ENCODE measurements around the gene PPAT. TPM values are rescaled to one million over a fixed set of nuclear protein-coding genes. Genes with fewer than 3 reads are reported as not detected.
"Not testable (repeated sequence)": the region's sequence is repeated elsewhere in the genome, so short reads cannot be mapped to it uniquely, and the experiment has no call there.

The PPAT gene
- polyA plus RNA-seq, 4 donors = 24.7 to 30.3 (median 25.2) TPM

DNA sequence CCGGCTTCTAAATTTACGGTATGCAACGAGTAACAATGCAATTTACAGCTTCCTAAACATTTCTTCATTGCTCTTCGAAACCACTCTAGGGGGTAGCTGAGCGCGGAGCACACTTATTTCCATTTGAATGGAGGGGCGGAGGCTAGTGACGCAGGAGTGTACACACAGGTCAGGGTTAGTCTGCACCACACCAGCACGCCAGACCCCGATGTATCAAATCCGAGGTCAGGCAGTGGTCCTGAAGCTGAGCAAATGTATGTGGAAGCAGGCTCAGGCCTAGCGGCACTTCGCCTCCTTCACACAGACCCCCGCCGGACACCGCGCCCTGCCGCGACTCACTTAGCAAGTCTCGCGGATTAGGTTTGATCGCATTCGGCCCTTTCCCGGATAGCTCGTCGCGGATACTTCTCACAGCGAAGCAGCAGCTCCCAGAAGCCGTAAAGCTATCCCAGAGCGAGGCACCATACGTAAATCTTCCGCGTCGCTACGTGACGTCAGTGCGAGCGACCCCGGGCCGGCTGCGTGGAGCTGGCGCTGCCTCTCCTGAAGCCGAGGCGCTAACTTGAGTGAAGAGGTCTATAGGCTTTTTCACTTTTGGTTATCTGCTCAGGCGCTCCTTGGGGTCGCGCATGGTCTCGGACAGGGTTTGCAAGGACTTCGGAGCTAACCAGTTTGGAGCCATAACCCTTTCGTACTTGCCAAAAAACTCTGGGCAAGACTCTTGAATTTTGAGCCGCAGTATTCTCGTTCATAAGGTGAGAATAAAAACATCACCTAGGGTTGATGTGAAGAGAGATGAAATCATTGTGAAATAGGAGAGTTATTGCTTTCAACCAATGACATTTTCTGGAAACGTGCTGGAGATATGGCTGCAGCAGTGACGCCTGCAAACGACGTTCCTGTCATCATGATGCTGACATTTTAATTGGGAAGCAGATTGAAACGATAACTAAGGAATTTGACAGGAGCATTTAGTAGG lies 48.1 kb downstream of the PPAT start, which contains the start of gene AASDH:
Gene AASDH (minus strand): TSS at position 469 of the 979 bp plus-strand sequence. CDS start 3,192 bp downstream, outside the sequence.
- peak; percentile 94 to 97 (median 96) for DNase-seq (ENCODE audit: low read depth in 4 of 4, low spot score in 2 of 4)

DNA sequence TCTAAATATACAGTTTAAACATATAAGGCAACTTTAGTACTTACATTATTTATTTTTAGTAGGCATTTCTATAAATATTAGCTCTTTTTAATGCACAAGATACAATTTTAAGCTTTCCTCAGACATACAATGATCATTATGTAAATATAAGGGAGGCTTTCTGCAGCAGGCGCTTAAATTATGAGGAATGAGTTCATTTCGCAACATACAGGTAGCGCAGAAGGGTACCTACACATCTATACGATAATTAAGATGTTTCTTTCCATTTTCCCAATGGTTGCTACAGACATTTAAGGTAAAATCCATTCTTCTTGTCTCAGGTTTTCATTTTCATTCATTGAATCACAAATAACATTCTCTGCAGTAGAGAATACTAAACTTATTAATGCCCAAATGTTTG lies 49.3 kb downstream of the PPAT start:
- no peak for DNase-seq (ENCODE audit: low read depth in 4 of 4, low spot score in 2 of 4)

DNA sequence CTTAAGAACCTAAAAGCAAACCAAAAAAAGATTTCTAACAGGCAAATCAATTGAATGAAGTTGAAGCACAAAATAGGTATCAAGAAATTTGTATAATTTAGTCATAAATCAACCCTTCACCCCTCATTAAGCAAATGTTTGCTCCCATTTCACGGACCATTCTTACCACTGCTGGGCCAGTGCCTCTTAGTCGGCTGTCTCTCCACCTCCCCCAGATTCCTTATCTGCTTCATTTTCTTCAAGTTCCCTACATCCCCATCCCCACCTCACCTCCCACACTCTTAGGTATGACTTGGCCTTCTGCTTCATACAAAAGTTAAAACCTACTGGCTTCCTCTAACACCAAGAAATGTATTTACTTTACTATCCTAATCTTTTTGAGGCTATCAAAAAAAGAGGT lies 60.0 kb downstream of the PPAT start:
- DNase-seq (ENCODE audit: low read depth in 4 of 4, low spot score in 2 of 4) = no peak

GRCh38 chr4:56374956-56375355 lies 60.5 kb downstream of the PPAT start:
- DNase-seq (ENCODE audit: low read depth in 4 of 4, low spot score in 2 of 4) = no peak

DNA sequence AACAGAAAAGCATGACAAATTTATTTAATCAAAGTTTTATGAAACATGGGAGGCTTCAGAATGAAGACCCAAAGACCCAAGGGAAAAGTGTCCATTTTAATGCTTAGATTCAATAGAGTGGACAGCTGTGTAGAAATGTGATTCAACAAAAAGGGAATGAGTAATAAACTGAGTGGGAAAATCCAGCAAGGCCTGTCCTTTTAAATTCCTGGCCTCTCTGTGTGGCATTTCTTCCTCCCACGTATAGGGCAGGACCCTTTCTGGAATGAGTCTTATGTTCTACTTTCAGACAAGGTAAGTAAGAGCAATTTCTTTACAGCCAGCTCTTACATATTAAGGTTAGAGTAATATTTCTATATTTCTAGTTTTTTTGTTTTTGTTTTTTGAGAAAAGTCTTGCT lies 62.6 kb downstream of the PPAT start:
- DNase-seq (ENCODE audit: low read depth in 4 of 4, low spot score in 2 of 4) = no peak

DNA sequence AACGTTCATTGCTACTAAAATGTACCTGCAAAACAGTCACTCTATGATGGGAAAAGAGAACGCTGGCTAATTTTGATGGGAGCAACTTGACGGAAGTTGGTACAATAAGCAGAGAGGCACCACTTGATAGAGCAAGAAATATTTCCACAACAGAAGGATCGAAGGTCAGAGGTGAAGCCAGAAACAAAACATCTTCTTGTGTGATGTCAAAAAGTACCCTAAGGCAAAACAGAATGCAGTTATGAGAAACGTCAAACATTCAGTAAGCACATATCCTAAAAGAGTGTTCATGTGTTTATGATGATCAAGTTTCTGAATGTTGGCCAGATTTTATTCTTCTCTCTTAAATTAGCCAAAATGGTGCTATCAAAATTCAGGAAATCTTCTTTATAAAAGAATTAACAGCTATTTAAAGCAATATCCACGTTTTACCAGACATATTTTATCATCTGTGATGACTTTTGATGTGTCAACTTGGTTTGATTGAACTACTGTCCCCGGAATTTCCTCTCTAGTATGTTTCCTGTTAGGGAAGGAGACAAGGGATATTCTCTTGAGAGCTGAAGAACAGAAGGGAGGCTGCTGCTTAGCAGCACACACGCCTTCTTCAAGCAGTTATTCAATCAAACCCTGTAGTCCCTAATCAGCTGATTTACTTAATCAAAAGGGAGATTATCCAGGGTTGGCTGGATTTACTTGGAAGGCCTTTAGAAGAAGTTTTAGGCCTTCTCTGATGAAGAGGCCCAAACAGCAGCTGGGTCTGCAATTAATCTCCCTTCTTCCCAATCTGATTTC lies 63.8 kb downstream of the PPAT start:
- DNase-seq (ENCODE audit: low read depth in 4 of 4, low spot score in 2 of 4) = no peak

GRCh38 chr4:56370377-56370776 lies 65.0 kb downstream of the PPAT start:
- no peak for DNase-seq (ENCODE audit: low read depth in 4 of 4, low spot score in 2 of 4)

GRCh38 chr4:56362981-56363380 lies 72.4 kb downstream of the PPAT start:
- DNase-seq (ENCODE audit: low read depth in 4 of 4, low spot score in 2 of 4) = not testable (repeated sequence)

DNA sequence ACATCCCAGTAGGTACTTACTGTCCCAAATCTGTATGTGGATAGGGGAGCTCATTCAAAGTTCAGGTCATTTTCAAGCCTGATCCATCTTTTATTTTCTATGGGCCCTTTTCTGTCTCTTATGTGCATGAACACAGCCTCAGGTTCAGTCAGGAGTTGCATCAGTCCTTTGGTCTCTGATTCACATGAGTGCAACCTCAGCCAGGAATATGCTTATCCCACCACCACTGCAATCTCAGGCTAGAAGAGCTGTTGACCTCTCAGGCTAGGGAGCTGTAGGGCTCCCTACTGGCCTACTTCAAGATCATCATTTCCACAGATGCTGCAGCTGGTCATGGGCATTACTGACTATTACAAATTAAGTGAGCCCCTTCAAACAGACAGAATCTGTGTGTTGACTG lies 75.3 kb downstream of the PPAT start:
- no peak for DNase-seq (ENCODE audit: low read depth in 4 of 4, low spot score in 2 of 4)

- no peak for DNase-seq (ENCODE audit: low read depth in 4 of 4, low spot score in 2 of 4)
These were observed 78.8 kb downstream of the PPAT start for GRCh38 chr4:56356650-56357049.

DNA sequence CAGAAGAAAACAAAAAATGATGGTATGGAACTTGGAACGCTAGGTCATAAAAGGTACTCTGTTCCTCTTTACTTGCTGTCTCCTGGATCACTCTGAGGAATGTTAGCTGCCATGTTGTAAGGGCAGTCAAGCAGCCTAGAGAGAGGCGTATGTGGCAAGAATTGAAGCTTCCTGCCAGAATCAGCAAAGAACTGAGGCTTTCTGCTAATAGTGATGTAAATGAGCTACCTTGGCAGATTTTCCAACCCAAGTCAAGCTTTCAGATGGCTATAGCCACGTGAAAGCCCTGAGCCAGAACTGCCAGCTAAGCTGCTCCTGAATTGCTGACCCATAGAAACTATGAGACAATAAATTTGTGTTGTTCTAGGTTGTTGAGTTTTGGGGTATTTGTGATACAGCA lies 86.8 kb downstream of the PPAT start:
- no peak for DNase-seq (ENCODE audit: low read depth in 4 of 4, low spot score in 2 of 4)

DNA sequence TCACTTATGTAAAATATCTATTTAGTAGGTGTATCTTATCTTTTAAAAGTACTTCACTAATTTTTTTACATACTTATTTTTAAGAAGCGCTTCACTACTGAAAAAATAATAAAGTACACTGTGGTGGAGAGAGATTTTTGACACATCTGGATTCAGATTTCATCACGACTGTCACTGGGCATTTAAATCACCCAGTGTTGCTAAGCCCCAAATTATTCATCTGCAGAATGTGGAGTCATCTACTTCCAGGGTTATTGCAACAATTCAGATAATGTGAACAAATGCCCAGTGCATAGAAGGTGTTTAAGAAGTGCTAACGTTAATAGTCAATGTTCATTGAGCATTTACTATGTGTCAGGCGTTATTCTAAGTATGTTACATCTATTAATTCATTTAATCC lies 90.0 kb downstream of the PPAT start:
- no peak for DNase-seq (ENCODE audit: low read depth in 4 of 4, low spot score in 2 of 4)

Other genes starting within 250 kb of the PPAT start
- 10 to 100 TPM; 18.8 to 28.8 (median 25.3) TPM for gene AASDH, start 48.1 kb downstream of the PPAT start, polyA plus RNA-seq (ENCODE audit: insufficient read length in 4 of 4)
- 100 to 1,000 TPM; 104 to 123 (median 118) TPM for gene PAICS, start 645 bp upstream of the PPAT start, polyA plus RNA-seq (ENCODE audit: insufficient read length in 4 of 4)
- 100 to 1,000 TPM; 118 to 128 (median 125) TPM for gene SRP72, start 32.0 kb upstream of the PPAT start, polyA plus RNA-seq (ENCODE audit: insufficient read length in 4 of 4)
- gene ARL9, start 70.2 kb upstream of the PPAT start, polyA plus RNA-seq (ENCODE audit: insufficient read length in 4 of 4) = 1 to 10 TPM in 3 of 4 donors, under 1 TPM in 1; 0.62 to 2.0 (median 1.2) TPM
- gene HOPX, start 245.7 kb upstream of the PPAT start, polyA plus RNA-seq (ENCODE audit: insufficient read length in 4 of 4) = 10 to 100 TPM; 10.7 to 19.6 (median 15.6) TPM

Data from left renal cortex interstitium (tissue), 4 donors.